ENCODE results near the gene GATC.

DNA sequence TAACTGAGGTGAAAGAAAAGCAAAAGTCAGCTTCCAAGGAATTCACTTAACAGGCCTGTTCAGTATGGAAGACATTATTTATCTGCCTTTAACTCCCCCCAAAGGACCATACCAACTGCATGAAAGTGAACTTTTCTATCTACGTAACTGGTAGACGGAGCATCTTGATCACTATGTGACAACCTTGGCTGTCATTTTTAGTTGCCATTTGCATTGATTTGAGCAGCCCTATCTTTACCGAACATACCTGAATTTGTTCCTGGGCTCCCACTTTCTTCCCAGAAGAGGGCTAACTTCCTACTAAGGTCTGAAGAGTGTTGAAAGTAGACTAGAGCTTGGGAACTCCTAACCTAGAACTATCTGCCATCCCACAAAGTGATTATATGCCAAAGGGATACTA lies 13.9 kb downstream of the GATC start:
- TF ChIP-seq, protein P1, sequence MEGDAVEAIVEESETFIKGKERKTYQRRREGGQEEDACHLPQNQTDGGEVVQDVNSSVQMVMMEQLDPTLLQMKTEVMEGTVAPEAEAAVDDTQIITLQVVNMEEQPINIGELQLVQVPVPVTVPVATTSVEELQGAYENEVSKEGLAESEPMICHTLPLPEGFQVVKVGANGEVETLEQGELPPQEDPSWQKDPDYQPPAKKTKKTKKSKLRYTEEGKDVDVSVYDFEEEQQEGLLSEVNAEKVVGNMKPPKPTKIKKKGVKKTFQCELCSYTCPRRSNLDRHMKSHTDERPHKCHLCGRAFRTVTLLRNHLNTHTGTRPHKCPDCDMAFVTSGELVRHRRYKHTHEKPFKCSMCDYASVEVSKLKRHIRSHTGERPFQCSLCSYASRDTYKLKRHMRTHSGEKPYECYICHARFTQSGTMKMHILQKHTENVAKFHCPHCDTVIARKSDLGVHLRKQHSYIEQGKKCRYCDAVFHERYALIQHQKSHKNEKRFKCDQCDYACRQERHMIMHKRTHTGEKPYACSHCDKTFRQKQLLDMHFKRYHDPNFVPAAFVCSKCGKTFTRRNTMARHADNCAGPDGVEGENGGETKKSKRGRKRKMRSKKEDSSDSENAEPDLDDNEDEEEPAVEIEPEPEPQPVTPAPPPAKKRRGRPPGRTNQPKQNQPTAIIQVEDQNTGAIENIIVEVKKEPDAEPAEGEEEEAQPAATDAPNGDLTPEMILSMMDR (IDR thresholded peaks at IDR 0.05), result no peak
- no peak for TF ChIP-seq POLR2A (IDR thresholded peaks at IDR 0.05)
